ENCODE measurements around the gene LEMD2. TPM values are rescaled to one million over a fixed set of nuclear protein-coding genes. Genes with fewer than 3 reads are reported as not detected.

LEMD2 gene
- total RNA-seq, 1 experiment from 2014 or later, result 43.9 TPM

- TF ChIP-seq, protein P1, sequence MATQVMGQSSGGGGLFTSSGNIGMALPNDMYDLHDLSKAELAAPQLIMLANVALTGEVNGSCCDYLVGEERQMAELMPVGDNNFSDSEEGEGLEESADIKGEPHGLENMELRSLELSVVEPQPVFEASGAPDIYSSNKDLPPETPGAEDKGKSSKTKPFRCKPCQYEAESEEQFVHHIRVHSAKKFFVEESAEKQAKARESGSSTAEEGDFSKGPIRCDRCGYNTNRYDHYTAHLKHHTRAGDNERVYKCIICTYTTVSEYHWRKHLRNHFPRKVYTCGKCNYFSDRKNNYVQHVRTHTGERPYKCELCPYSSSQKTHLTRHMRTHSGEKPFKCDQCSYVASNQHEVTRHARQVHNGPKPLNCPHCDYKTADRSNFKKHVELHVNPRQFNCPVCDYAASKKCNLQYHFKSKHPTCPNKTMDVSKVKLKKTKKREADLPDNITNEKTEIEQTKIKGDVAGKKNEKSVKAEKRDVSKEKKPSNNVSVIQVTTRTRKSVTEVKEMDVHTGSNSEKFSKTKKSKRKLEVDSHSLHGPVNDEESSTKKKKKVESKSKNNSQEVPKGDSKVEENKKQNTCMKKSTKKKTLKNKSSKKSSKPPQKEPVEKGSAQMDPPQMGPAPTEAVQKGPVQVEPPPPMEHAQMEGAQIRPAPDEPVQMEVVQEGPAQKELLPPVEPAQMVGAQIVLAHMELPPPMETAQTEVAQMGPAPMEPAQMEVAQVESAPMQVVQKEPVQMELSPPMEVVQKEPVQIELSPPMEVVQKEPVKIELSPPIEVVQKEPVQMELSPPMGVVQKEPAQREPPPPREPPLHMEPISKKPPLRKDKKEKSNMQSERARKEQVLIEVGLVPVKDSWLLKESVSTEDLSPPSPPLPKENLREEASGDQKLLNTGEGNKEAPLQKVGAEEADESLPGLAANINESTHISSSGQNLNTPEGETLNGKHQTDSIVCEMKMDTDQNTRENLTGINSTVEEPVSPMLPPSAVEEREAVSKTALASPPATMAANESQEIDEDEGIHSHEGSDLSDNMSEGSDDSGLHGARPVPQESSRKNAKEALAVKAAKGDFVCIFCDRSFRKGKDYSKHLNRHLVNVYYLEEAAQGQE (IDR thresholded peaks at IDR 0.05; ENCODE audit: low read depth), result no peak
Observed at GRCh38 chr6:33828764-33829731, 40.1 kb upstream of the LEMD2 start (continued).

- H3K9ac ChIP-seq (ENCODE audit: low read length), result no peak overlapping the region
- BruUV-seq (replicated peaks), result no TSS peak
- CTCF ChIA-PET, result no interaction called here
- no peak overlapping the region for H3K4me2 ChIP-seq (ENCODE audit: low read length)
- intact Hi-C loops (cut with micrococcal nuclease), result no loop called here
- DNase-seq (ENCODE audit: low read depth, low spot score) (no peak), ATAC-seq (no peak)
- H3K9me3 ChIP-seq (ENCODE audit: control insufficient read depth in 1 of 2, insufficient read depth in 1 of 2, low read depth in 1 of 2, low read length in 2 of 2), result no peaks in the 10 kb centered on the region
- RAD21 ChIA-PET (ENCODE audit: low non-redundant PET in 1 of 2, low total read pairs in 2 of 2, uncharacterized antibody in 2 of 2, unreplicated experiment in 2 of 2), result no interaction called here
- no peak overlapping the region for H2AFZ ChIP-seq (ENCODE audit: low read depth, low read length, poor library complexity, severe bottlenecking)
- no peak overlapping the region for H3K27ac ChIP-seq (ENCODE audit: low read depth, low read length)
- H3K4me1 ChIP-seq (ENCODE audit: control insufficient read depth in 1 of 2, insufficient read depth in 2 of 2, low read length in 2 of 2), result peaks cover 0 to 16% of the 10 kb centered on the region in 2 experiments; a peak in 1 of 4 replicates
- no peaks in the 10 kb centered on the region for H3K36me3 ChIP-seq (ENCODE audit: control insufficient read depth in 1 of 2, insufficient read depth in 2 of 2, low read length in 2 of 2)
- TF ChIP-seq TCF7L2 (IDR thresholded peaks at IDR 0.05; ENCODE audit: borderline replicate concordance, extremely low read depth, insufficient read depth, insufficient read length), result no peak
- no peak for TF ChIP-seq EGR1 (IDR thresholded peaks at IDR 0.05; ENCODE audit: low read depth)
- TF ChIP-seq POLR2A (IDR thresholded peaks at IDR 0.05; ENCODE audit: borderline replicate concordance, extremely low read depth, insufficient read depth, insufficient read length), result no peak
- no peak for TF ChIP-seq CBX3 (IDR thresholded peaks at IDR 0.05; ENCODE audit: low read depth)
- TF ChIP-seq ZBTB33 (IDR thresholded peaks at IDR 0.05; ENCODE audit: extremely low read depth, insufficient replicate concordance, low read length), result no peak
- no peak for TF ChIP-seq ELF1 (IDR thresholded peaks at IDR 0.05; ENCODE audit: borderline replicate concordance, low read depth)
- no peak for TF ChIP-seq RAD21 (IDR thresholded peaks at IDR 0.05; ENCODE audit: low read depth)
- no peak for TF ChIP-seq JUND (IDR thresholded peaks at IDR 0.05)
- TF ChIP-seq, protein P2, sequence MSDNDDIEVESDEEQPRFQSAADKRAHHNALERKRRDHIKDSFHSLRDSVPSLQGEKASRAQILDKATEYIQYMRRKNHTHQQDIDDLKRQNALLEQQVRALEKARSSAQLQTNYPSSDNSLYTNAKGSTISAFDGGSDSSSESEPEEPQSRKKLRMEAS (IDR thresholded peaks at IDR 0.05), result no peak
- TF ChIP-seq YY1 (IDR thresholded peaks at IDR 0.05; ENCODE audit: extremely low read depth, insufficient replicate concordance, low read depth, low read length), result no peak
- no peak for TF ChIP-seq FOSL1 (IDR thresholded peaks at IDR 0.05; ENCODE audit: low read depth)
- no peak for TF ChIP-seq EZH2 (IDR thresholded peaks at IDR 0.05)
- TF ChIP-seq ZNF274 (IDR thresholded peaks at IDR 0.05; ENCODE audit: low read depth, low read length), result no peak
- TF ChIP-seq SP1 (IDR thresholded peaks at IDR 0.05; ENCODE audit: low read depth), result no peak
- TF ChIP-seq, protein P3, sequence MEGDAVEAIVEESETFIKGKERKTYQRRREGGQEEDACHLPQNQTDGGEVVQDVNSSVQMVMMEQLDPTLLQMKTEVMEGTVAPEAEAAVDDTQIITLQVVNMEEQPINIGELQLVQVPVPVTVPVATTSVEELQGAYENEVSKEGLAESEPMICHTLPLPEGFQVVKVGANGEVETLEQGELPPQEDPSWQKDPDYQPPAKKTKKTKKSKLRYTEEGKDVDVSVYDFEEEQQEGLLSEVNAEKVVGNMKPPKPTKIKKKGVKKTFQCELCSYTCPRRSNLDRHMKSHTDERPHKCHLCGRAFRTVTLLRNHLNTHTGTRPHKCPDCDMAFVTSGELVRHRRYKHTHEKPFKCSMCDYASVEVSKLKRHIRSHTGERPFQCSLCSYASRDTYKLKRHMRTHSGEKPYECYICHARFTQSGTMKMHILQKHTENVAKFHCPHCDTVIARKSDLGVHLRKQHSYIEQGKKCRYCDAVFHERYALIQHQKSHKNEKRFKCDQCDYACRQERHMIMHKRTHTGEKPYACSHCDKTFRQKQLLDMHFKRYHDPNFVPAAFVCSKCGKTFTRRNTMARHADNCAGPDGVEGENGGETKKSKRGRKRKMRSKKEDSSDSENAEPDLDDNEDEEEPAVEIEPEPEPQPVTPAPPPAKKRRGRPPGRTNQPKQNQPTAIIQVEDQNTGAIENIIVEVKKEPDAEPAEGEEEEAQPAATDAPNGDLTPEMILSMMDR (IDR thresholded peaks at IDR 0.05 in 2 of 3, conservative IDR thresholded peaks at IDR 0.05 in 1 of 3; ENCODE audit: borderline replicate concordance in 1 of 3, insufficient read depth in 1 of 3, low read depth in 2 of 3, low read length in 2 of 3), result no peak
- no peaks in the 10 kb centered on the region for H3K79me2 ChIP-seq (ENCODE audit: insufficient read depth, low read length)
- POLR2A ChIA-PET, result no interaction called here
- no peak overlapping the region for H3K4me3 ChIP-seq (replicated peaks in 1 of 2; ENCODE audit: low read depth in 1 of 2, low read length in 2 of 2)
- H4K20me1 ChIP-seq (ENCODE audit: insufficient read depth), result no peaks in the 10 kb centered on the region
- no peaks in the 10 kb centered on the region for H3K9me2 ChIP-seq (ENCODE audit: insufficient read depth)
- 0 out of 2 replicates have a peak, but pooled peaks cover 3% of the 10 kb centered on the region for H3K27me3 ChIP-seq (ENCODE audit: insufficient read depth, low read length)
Observed at GRCh38 chr6:33828452-33828763, 39.5 kb upstream of the LEMD2 start.
